Tibial artery (tissue), 4 donors: ENCODE results near the gene CHST8.
A peak's percentile ranks its signal among the peaks of the same experiment; 100 is the strongest.

Experiments
- DNase-seq, 2 donors: peaks; one replicate each; pipeline ENCODE4 v3.0.0-alpha.2; 2019
- H3K27ac ChIP-seq, 2 donors: fragments of 200-600 bp; sonication (generic) in 1 of 2; 1 replicate in 1 of 2; 2 replicates in 1 of 2; pipeline ENCODE4 v1.5.1; 2018 to 2019; ENCODE audit warnings: mild to moderate bottlenecking in 1 of 2
- H3K27me3 ChIP-seq, 2 donors: fragments of 200-600 bp; sonication (generic) in 1 of 2; one replicate each; pipeline versions ENCODE4 v1.5.1 to v1.6.0; 2016 to 2019
- H3K36me3 ChIP-seq, 3 donors: fragments of 200-600 bp; sonication (generic) in 2 of 3; one replicate each; pipeline ENCODE4 v1.5.1; 2016 to 2019; ENCODE audit warnings: mild to moderate bottlenecking in 2 of 3
- H3K4me1 ChIP-seq, 4 donors: fragments of 200-600 bp; sonication (generic) in 2 of 4; 1 replicate in 3 of 4; 2 replicates in 1 of 4; pipeline ENCODE4 v1.5.1; 2016 to 2019
- H3K4me3 ChIP-seq, 2 donors: fragments of 200-600 bp; sonication (generic) in 1 of 2; 1 replicate in 1 of 2; 2 replicates in 1 of 2; pipeline ENCODE4 v1.5.1; 2018 to 2019; ENCODE audit warnings: mild to moderate bottlenecking in 2 of 2
- H3K9me3 ChIP-seq, 3 donors: fragments of 200-600 bp; sonication (generic) in 1 of 3; one replicate each; pipeline ENCODE4 v1.5.1; 2016 to 2019
- CTCF ChIP-seq, 2 experiments: fragments of 200-600 bp in 1 of 2; fragments of 450-650 bp in 1 of 2; IDR thresholded peaks; one replicate each; pipeline ENCODE4 v1.5.1; 2017 to 2019; ENCODE audit warnings: antibody characterized with exemption in 2 of 2, mild to moderate bottlenecking in 1 of 2, moderate library complexity in 1 of 2
- intact Hi-C: fragments of 100-400 bp; cut with DNase I; formaldehyde crosslinking; loops from one replicate; pipeline ENCODE4 v1.15.0; 2023; ENCODE audit warnings: low total_unique reads

Gene CHST8

GRCh38 chr19:33780746-33781145, 159.0 kb downstream of the CHST8 start:
- Histone ChIP-seq H3K36me3 (no peaks in the 10 kb centered on the region), H3K27me3 (peaks cover 0 to 75% of the 10 kb centered on the region in 2 donors), H3K27ac (no peak overlapping the region), H3K4me3 (peak overlapping the region in 1 of 2 donors; percentile 12), H3K4me1 (peaks cover 0 to 27% (median 13%) of the 10 kb centered on the region in 4 donors), H3K9me3 (no peaks in the 10 kb centered on the region)
- no peak for DNase-seq
- intact Hi-C loops = no loop called here
- TF ChIP-seq CTCF (IDR thresholded peaks at IDR 0.05) = no peak

GRCh38 chr19:33781415-33781935, 159.7 kb downstream of the CHST8 start:
- intact Hi-C loops = no loop called here

GRCh38 chr19:33781996-33782395, 160.2 kb downstream of the CHST8 start:
- DNase-seq = no peak
- H3K27me3 ChIP-seq = peaks cover 0 to 68% of the 10 kb centered on the region in 2 donors
- intact Hi-C loops = no loop called here

More at GRCh38 chr19:33781415-33781935, 159.7 kb downstream of the CHST8 start:
- no peak overlapping the region for H3K4me3 ChIP-seq
- no peak overlapping the region for H3K27ac ChIP-seq
- peaks cover 0 to 27% (median 13%) of the 10 kb centered on the region in 4 donors for H3K4me1 ChIP-seq
- H3K36me3 ChIP-seq = no peaks in the 10 kb centered on the region
- no peak for TF ChIP-seq CTCF (IDR thresholded peaks at IDR 0.05)
- H3K27me3 ChIP-seq = peaks cover 0 to 72% of the 10 kb centered on the region in 2 donors
- no peak for DNase-seq
- no peaks in the 10 kb centered on the region for H3K9me3 ChIP-seq

GRCh38 chr19:33784432-33784831, 162.7 kb downstream of the CHST8 start:
- Histone ChIP-seq H3K36me3 (no peaks in the 10 kb centered on the region), H3K27ac (no peak overlapping the region), H3K4me1 (peaks cover 0 to 14% (median 9%) of the 10 kb centered on the region in 4 donors), H3K27me3 (peaks cover 0 to 52% of the 10 kb centered on the region in 2 donors), H3K9me3 (no peaks in the 10 kb centered on the region), H3K4me3 (no peak overlapping the region)
- intact Hi-C loops = no loop called here
- TF ChIP-seq CTCF (IDR thresholded peaks at IDR 0.05) = no peak
- DNase-seq = no peak

More at GRCh38 chr19:33781996-33782395, 160.2 kb downstream of the CHST8 start:
- no peaks in the 10 kb centered on the region for H3K36me3 ChIP-seq
- TF ChIP-seq CTCF (IDR thresholded peaks at IDR 0.05) = no peak
- H3K4me3 ChIP-seq = no peak overlapping the region
- H3K4me1 ChIP-seq = peaks cover 0 to 27% (median 13%) of the 10 kb centered on the region in 4 donors
- no peaks in the 10 kb centered on the region for H3K9me3 ChIP-seq
- no peak overlapping the region for H3K27ac ChIP-seq

- Histone ChIP-seq H3K27ac (no peak overlapping the region), H3K4me1 (peaks cover 0 to 7% (median 4%) of the 10 kb centered on the region in 4 donors), H3K9me3 (no peaks in the 10 kb centered on the region), H3K27me3 (peaks cover 0 to 44% of the 10 kb centered on the region in 2 donors), H3K36me3 (no peaks in the 10 kb centered on the region), H3K4me3 (no peak overlapping the region)
- no peak for TF ChIP-seq CTCF (IDR thresholded peaks at IDR 0.05)
- intact Hi-C loops = no loop called here
- no peak for DNase-seq
These were observed 164.0 kb downstream of the CHST8 start for GRCh38 chr19:33785795-33786194.
